ENCODE results near the gene KASH5.
A peak's percentile ranks its signal among the peaks of the same experiment; 100 is the strongest.

KASH5 gene

DNA sequence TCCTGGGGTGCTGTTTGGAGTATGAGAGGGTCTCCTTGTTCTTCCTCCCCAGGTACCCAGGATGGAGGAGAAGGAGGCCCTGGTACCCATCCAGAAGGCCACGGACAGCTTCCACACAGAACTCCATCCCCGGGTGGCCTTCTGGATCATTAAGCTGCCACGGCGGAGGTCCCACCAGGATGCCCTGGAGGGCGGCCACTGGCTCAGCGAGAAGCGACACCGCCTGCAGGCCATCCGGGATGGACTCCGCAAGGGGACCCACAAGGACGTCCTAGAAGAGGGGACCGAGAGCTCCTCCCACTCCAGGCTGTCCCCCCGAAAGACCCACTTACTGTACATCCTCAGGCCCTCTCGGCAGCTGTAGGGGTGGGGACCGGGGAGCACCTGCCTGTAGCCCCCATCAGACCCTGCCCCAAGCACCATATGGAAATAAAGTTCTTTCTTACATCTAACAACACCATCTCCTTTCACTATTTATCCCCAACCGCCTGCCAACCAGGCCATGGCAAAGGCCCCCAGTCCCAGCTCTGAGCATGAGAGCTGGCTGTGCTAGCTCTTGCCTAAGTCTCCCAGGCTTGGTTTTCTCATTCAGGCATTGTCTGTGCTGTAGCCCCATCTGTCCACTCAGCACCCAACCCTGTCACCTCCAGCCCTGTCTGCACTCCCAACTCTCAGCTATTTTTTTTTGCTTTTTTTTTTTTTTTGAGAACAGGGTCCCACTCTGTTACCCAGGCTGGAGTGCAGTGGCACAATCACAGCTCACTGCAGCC lies 13.2 kb upstream of the KASH5 start:
- no peaks in the 10 kb centered on the region for H3K9me3 Mint-ChIP-seq
- H3K4me1 Mint-ChIP-seq, result no peaks in the 10 kb centered on the region
- no peak overlapping the region for H3K4me3 Mint-ChIP-seq
- ATAC-seq, result no peak
- H3K36me3 Mint-ChIP-seq, result peaks cover 5% of the 10 kb centered on the region
- no peak overlapping the region for H3K27ac Mint-ChIP-seq
- H3K27me3 Mint-ChIP-seq, result peaks cover 10% of the 10 kb centered on the region

DNA sequence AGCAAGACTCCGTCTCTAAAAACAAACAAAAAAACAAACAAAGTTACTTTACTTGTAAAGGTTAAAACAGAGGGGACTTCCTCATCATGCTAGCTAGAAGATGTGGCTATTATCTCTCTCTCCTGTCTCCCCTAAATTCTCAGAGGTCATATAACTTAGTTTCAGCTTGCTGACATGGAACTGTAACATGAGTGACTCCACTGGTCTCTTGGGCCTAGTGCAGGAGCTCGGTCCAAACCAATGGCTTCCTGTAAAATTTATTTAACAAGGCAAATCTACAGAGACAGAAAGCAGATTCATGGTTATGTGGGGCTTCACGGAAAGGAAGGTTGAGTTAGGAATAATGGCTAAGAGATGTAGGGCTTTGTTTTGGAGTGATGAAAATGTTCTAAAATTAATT lies 9.5 kb upstream of the KASH5 start:
- H3K9me3 Mint-ChIP-seq, result peaks cover 3% of the 10 kb centered on the region
- H3K27me3 Mint-ChIP-seq, result peaks cover 10% of the 10 kb centered on the region
- peaks cover 10% of the 10 kb centered on the region for H3K36me3 Mint-ChIP-seq
- no peak overlapping the region for H3K4me3 Mint-ChIP-seq
- ATAC-seq, result no peak
- no peaks in the 10 kb centered on the region for H3K4me1 Mint-ChIP-seq
- no peak overlapping the region for H3K27ac Mint-ChIP-seq

GRCh38 chr19:49380391-49380790 lies 7.7 kb upstream of the KASH5 start:
- peaks cover 2% of the 10 kb centered on the region for H3K27me3 Mint-ChIP-seq
- H3K27ac Mint-ChIP-seq, result no peak overlapping the region

GRCh38 chr19:49382639-49383038 lies 5.4 kb upstream of the KASH5 start:
- ATAC-seq, result no peak
- no peak overlapping the region for H3K4me3 Mint-ChIP-seq
- no peaks in the 10 kb centered on the region for H3K27me3 Mint-ChIP-seq
- peaks cover 3% of the 10 kb centered on the region for H3K9me3 Mint-ChIP-seq
- no peak overlapping the region for H3K27ac Mint-ChIP-seq
- H3K36me3 Mint-ChIP-seq, result peaks cover 10% of the 10 kb centered on the region
- H3K4me1 Mint-ChIP-seq, result peaks cover 6% of the 10 kb centered on the region

More at GRCh38 chr19:49380391-49380790, 7.7 kb upstream of the KASH5 start:
- H3K9me3 Mint-ChIP-seq, result peaks cover 3% of the 10 kb centered on the region
- no peak for ATAC-seq
- H3K36me3 Mint-ChIP-seq, result peaks cover 10% of the 10 kb centered on the region
- no peak overlapping the region for H3K4me3 Mint-ChIP-seq
- H3K4me1 Mint-ChIP-seq, result no peaks in the 10 kb centered on the region

DNA sequence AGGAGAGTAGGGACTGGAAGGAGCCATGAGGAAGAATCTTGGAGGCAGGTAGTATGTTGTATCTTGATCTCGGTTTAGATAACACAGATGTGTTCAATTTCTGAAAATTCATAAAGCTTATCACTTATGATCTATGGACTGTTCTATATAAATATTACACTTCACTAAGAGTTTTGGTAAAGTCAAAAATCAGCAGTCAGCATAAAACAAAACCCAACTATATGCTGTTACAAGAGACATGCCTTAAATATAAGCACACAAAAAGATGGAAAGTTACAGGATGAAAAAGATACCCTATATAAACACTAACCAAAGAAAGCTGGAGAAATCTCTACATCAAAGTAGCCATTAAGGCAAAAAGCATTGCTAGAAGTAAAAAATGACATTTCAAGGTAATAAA lies 4.5 kb upstream of the KASH5 start:
- Mint-ChIP-seq H3K9me3 (peaks cover 6% of the 10 kb centered on the region), H3K36me3 (peaks cover 10% of the 10 kb centered on the region), H3K27ac (no peak overlapping the region), H3K4me3 (no peak overlapping the region), H3K4me1 (peaks cover 16% of the 10 kb centered on the region), H3K27me3 (no peaks in the 10 kb centered on the region)
- ATAC-seq, result no peak

DNA sequence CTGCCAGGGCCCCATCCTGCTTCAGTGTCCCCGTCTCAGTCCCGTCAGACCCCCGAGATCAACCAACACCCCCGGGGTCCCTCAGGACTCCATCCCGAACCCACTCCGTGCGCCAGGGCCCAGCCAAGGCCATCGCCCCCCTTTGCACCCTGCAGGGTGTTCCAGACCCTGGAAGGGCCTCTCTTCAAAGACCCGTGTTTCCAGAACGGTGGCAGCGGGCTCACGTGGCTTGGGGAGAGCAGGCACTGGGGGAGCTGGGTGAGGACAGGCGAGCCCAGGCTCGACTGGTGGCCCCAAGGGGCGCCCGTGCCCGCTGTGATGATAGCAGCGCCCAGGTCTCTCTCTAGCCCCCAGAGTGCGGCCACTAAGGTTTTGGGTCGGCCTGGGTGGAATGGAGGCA lies 1.4 kb downstream of the KASH5 start:
- Mint-ChIP-seq H3K27me3 (no peaks in the 10 kb centered on the region), H3K36me3 (no peaks in the 10 kb centered on the region), H3K9me3 (peaks cover 3% of the 10 kb centered on the region), H3K4me3 (peak overlapping the region; percentile 29), H3K27ac (peak overlapping the region; percentile 69), H3K4me1 (peaks cover 54% of the 10 kb centered on the region)
- no peak for ATAC-seq

GRCh38 chr19:49390131-49390928 lies 2.3 kb downstream of the KASH5 start:
- H3K4me1 Mint-ChIP-seq, result peaks cover 54% of the 10 kb centered on the region
- H3K27ac Mint-ChIP-seq, result peak overlapping the region; percentile 69
- H3K36me3 Mint-ChIP-seq, result no peaks in the 10 kb centered on the region
- H3K27me3 Mint-ChIP-seq, result no peaks in the 10 kb centered on the region
- H3K4me3 Mint-ChIP-seq, result no peak overlapping the region
- ATAC-seq, result no peak
- peaks cover 3% of the 10 kb centered on the region for H3K9me3 Mint-ChIP-seq

DNA sequence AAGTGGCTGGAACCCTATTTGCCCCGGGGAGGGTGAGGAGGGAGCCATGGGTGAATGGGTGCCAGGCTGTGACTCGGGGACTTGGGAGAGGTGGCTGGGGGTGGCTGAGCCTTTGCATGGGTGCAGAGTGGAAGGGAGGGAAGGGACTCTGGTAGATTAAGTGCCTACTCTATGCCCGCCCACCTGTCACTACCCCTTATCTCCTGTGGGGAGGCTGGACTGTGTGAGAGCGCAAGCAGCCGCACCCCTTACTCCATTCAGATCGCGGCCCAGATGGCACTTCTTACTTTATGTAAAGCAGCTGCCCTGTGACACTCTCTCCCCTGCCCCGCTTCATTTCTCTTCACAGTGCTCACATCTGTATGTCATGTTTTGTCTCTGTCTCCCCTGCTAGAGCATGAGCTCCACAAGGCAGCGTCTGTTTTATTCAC lies 2.9 kb downstream of the KASH5 start:
- ATAC-seq, result peak; percentile 72
- Mint-ChIP-seq H3K4me3 (no peak overlapping the region), H3K9me3 (peaks cover 3% of the 10 kb centered on the region), H3K4me1 (peaks cover 54% of the 10 kb centered on the region), H3K27me3 (no peaks in the 10 kb centered on the region), H3K27ac (peak overlapping the region; percentile 69), H3K36me3 (no peaks in the 10 kb centered on the region)

DNA sequence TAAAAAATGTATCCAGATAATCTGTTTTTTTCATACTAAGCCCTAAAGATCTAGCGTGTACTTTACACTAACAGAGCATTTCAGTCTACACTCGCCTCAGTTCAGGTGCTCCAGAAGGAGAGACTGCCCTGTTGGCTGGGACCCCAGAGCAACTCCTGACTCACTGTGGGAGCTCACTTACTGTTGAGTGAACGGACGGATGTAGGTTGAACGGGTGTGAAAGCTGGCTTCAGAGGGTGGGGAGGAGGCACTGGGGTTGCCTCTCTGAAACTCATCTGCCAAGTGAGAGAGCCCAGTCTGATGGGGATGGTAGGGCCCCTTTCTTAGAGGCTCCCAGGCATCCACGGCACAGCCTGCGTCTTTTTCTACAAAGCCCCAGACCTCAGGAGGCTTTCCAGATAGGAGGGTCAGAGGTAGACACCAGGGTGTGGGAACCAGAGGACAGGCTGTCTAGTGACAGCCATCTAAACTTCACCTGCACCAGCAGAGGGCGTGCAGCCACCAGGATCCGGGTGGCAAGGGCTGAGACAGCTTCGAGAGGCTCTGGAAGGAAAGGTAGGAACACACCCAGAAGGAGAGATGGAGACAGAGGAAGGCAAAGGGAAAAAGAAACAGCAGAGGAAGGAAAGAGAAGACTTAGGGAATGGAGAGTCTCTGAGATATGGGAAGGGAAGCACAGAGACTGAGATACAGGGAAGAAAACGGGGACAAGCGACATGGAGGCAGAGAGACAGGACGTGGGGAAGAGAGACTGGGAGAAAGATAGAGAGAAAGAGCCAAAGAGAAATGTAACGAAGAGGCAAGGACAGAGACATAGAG lies 3.7 kb downstream of the KASH5 start:
- H3K27ac Mint-ChIP-seq, result peak overlapping the region; percentile 69
- no peaks in the 10 kb centered on the region for H3K36me3 Mint-ChIP-seq
- H3K9me3 Mint-ChIP-seq, result peaks cover 3% of the 10 kb centered on the region
- peaks cover 2% of the 10 kb centered on the region for H3K27me3 Mint-ChIP-seq
- H3K4me3 Mint-ChIP-seq, result peak overlapping the region; percentile 0
- peaks cover 54% of the 10 kb centered on the region for H3K4me1 Mint-ChIP-seq
- peak; percentile 82 for ATAC-seq

DNA sequence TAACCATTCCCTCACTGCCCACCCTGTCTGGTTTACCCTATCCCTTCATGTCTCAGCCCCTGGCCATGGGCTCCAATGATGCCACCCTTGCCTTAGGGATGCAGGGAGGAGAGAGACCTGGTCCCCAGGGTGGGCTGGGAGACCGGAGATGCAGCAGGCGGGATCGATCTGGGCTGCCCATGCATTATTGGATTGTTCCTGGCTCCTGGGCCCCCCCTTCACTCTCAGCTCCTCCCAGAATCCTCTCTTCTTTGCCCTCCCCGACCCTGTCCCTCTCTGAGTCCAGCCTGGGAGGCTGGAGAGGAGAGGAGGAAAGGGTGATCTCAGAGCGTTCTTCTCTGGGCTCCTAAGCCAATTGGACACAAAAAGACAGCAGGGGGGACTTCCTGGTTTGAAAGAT lies 5.8 kb downstream of the KASH5 start:
- Mint-ChIP-seq H3K36me3 (no peaks in the 10 kb centered on the region), H3K27ac (no peak overlapping the region), H3K27me3 (peaks cover 10% of the 10 kb centered on the region), H3K4me3 (no peak overlapping the region), H3K9me3 (no peaks in the 10 kb centered on the region), H3K4me1 (peaks cover 44% of the 10 kb centered on the region)
- no peak for ATAC-seq

GRCh38 chr19:49395581-49396407 lies 7.7 kb downstream of the KASH5 start:
- H3K27me3 Mint-ChIP-seq, result peaks cover 10% of the 10 kb centered on the region
- H3K4me3 Mint-ChIP-seq, result no peak overlapping the region
- H3K27ac Mint-ChIP-seq, result peak overlapping the region; percentile 41
- no peaks in the 10 kb centered on the region for H3K9me3 Mint-ChIP-seq
- no peak for ATAC-seq
- peaks cover 25% of the 10 kb centered on the region for H3K4me1 Mint-ChIP-seq
- no peaks in the 10 kb centered on the region for H3K36me3 Mint-ChIP-seq

DNA sequence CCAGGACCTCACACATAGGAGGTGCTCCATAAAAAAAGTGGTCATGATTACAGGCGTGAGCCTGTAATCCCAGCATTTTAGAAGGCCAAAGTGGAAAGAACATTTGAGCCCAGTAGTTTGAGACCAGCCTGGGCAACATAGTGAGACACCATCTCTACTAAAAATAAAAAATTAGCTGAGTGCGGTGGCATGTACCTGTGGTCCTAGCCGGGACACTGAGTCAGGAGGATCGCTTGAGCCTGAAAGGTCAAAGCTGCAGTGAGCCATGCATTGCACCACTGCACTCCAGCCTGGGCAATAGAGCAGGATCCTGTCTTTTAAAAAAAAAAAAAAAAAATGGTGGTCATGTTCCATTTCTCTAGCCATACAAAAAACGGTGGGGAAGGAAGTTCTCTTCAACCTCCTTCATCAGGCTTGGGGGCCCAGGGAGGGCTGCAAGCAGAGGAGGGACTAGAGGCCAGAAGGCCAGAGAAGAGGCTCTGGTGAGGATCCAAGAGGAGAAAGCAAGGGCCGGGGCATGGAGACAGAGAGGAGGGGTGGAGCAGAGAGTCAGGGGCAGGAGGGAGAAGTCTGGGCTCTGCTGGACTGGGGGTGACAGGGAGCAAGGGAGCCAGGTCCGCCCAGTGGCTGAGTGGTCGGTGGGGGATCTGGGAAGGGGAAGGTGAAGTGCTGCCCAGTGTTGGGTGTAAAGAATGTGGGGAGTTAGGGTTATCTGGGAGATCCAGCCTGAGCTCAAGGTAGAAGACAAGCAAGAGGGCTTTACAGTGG lies 8.9 kb downstream of the KASH5 start:
- H3K36me3 Mint-ChIP-seq, result no peaks in the 10 kb centered on the region
- H3K27ac Mint-ChIP-seq, result peak overlapping the region; percentile 41
- peaks cover 13% of the 10 kb centered on the region for H3K4me1 Mint-ChIP-seq
- peaks cover 10% of the 10 kb centered on the region for H3K27me3 Mint-ChIP-seq
- no peak for ATAC-seq
- no peaks in the 10 kb centered on the region for H3K9me3 Mint-ChIP-seq
- H3K4me3 Mint-ChIP-seq, result no peak overlapping the region

DNA sequence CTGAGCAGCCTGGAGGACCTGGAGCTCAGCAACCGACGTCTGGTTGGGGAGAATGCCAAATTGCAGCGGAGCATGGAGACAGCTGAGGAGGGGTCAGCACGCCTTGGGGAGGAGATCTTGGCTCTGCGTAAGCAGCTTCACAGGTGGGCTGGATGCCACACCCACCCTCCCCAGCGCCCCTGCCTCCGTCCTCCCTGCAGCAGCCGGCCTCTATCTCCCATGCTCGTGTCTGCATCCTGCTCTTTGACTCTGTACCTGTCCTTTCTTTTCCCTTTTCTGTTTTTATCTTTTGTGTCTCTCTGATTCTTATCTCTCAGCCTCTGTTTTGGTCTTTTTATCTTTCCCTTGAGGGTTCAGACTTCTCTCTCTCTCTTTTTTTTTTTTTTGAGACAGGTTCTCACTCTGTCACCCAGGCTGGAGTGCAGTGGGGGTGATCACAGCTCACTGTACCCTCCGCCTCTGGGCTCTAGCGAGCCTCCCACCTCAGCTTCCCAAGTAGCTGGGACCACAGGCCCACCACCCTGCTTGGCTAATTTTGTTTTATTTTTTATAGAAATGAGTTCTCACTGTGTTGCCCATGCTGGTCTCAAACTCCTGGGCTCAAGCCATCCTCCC lies 10.1 kb downstream of the KASH5 start:
- Mint-ChIP-seq H3K27ac (peak overlapping the region; percentile 18), H3K36me3 (no peaks in the 10 kb centered on the region), H3K4me3 (no peak overlapping the region), H3K4me1 (peaks cover 15% of the 10 kb centered on the region), H3K27me3 (peaks cover 10% of the 10 kb centered on the region), H3K9me3 (no peaks in the 10 kb centered on the region)
- ATAC-seq, result no peak
